ENCODE data around the gene KDM5A. TPM values are rescaled to one million over a fixed set of nuclear protein-coding genes. Genes with fewer than 3 reads are reported as not detected.
A peak's percentile ranks its signal among the peaks of the same experiment; 100 is the strongest.
"Not testable (repeated sequence)": the region's sequence is repeated elsewhere in the genome, so short reads cannot be mapped to it uniquely, and the experiment has no call there.

KDM5A gene
- total RNA-seq: 10 to 100 TPM; 20.5 to 56.6 (median 46.8) TPM

- intact Hi-C loops (cut with DNase I): no loop called here
- Histone ChIP-seq H3K4me1 (peaks cover 4 to 41% (median 23%) of the 10 kb centered on the region in 3 donors), H3K27ac (peak within 1 kb of the TSS; percentile 95 to 98 (median 96)), H3K27me3 (no peaks in the 10 kb centered on the region), H3K4me3 (peak within 1 kb of the TSS; percentile 87 to 97 (median 93)), H3K9me3 (no peaks in the 10 kb centered on the region), H3K36me3 (peaks cover 0 to 7% (median 0%) of the 10 kb centered on the region in 3 donors)
- 1 to 2% methylated on average over 28 to 39 of the region's 53 CpGs for WGBS, 2 donors
- DNase-seq: no peak
- TF ChIP-seq CTCF (IDR thresholded peaks at IDR 0.05) (peak in 3 of 6 experiments; percentile 17 to 27 (median 20)), POLR2A (IDR thresholded peaks at IDR 0.05) (peak in 3 of 4 donors; percentile 21 to 51 (median 46))
Measured at GRCh38 chr12:389142-390096, at the start of gene KDM5A. Gene KDM5A, minus strand, starts transcription at chr12:389320. Its CDS starts 229 bp downstream, at chr12:389091.

- H3K36me3 ChIP-seq: peaks cover 0 to 98% (median 0%) of the 10 kb centered on the region in 3 donors
- H3K4me1 ChIP-seq; DNase-seq; H3K27ac ChIP-seq; H3K9me3 ChIP-seq; H3K27me3 ChIP-seq; H3K4me3 ChIP-seq; intact Hi-C loops (cut with DNase I): not testable (repeated sequence)
- 84 to 98% methylated on average over 2 of the region's 2 CpGs for WGBS, 2 donors
Measured at GRCh38 chr12:435737-436136, 46.6 kb upstream of the KDM5A start.

GRCh38 chr12:422526-422925 is 33.4 kb upstream of the KDM5A start:
- no peak overlapping the region for H3K27ac ChIP-seq
- no peaks in the 10 kb centered on the region for H3K27me3 ChIP-seq
- H3K9me3 ChIP-seq: no peaks in the 10 kb centered on the region
- 83 to 89% methylated on average over 3 of the region's 3 CpGs for WGBS, 2 donors
- intact Hi-C loops (cut with DNase I): no loop called here
- DNase-seq: no peak
- H3K4me1 ChIP-seq: no peaks in the 10 kb centered on the region
- TF ChIP-seq POLR2A (IDR thresholded peaks at IDR 0.05) (no peak), CTCF (IDR thresholded peaks at IDR 0.05) (no peak)
- peaks cover 0 to 57% (median 4%) of the 10 kb centered on the region in 3 donors for H3K36me3 ChIP-seq
- H3K4me3 ChIP-seq: no peak overlapping the region

- no peaks in the 10 kb centered on the region for H3K9me3 ChIP-seq
- intact Hi-C loops (cut with DNase I): no loop called here
- H3K27ac ChIP-seq: no peak overlapping the region
- H3K36me3 ChIP-seq: peaks cover 0 to 62% (median 4%) of the 10 kb centered on the region in 3 donors
- no peaks in the 10 kb centered on the region for H3K4me1 ChIP-seq
- 94% methylated on average over 6 of the region's 6 CpGs for WGBS, 2 donors
- H3K4me3 ChIP-seq: no peak overlapping the region
- TF ChIP-seq POLR2A (IDR thresholded peaks at IDR 0.05) (no peak), CTCF (IDR thresholded peaks at IDR 0.05) (no peak)
- no peaks in the 10 kb centered on the region for H3K27me3 ChIP-seq
- no peak for DNase-seq
Measured at GRCh38 chr12:418432-418831, 29.3 kb upstream of the KDM5A start.

DNA sequence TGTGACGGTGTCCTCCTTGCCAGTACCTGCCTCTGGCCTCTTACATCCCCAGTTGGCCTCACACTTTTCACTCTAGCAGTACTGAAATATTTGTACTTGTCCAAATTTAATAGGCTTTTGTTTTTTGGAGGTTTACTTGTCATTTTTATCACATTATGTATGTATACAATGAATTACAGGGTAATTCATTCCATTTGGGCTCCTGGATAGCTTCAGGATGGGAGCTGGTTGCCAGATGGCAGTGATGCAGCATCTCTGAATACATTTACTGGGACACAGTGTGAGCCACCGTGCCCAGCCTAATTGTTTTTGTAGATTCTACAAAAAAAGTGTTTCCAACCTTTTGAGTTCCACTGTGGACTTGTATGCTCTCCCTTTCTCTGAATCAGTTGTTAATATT is 25.7 kb upstream of the KDM5A start:
- no peak for DNase-seq
- Histone ChIP-seq H3K27me3 (no peaks in the 10 kb centered on the region), H3K36me3 (peaks cover 0 to 85% (median 11%) of the 10 kb centered on the region in 3 donors), H3K4me1 (no peaks in the 10 kb centered on the region), H3K27ac (no peak overlapping the region), H3K4me3 (no peak overlapping the region), H3K9me3 (no peaks in the 10 kb centered on the region)
- TF ChIP-seq POLR2A (IDR thresholded peaks at IDR 0.05) (no peak), CTCF (IDR thresholded peaks at IDR 0.05) (no peak)
- 85 to 93% methylated on average over 2 of the region's 2 CpGs for WGBS, 2 donors
- intact Hi-C loops (cut with DNase I): no loop called here

All from esophagus squamous epithelium (tissue), 5 donors.